Hepatic stellate cell (primary cell): Measurements from ENCODE around the gene SHISA2.

Experiments
- DNase-seq: peaks from one replicate; pipeline ENCODE4 v3.0.0; 2011; ENCODE audit warnings: low spot score

SHISA2 gene

DNA sequence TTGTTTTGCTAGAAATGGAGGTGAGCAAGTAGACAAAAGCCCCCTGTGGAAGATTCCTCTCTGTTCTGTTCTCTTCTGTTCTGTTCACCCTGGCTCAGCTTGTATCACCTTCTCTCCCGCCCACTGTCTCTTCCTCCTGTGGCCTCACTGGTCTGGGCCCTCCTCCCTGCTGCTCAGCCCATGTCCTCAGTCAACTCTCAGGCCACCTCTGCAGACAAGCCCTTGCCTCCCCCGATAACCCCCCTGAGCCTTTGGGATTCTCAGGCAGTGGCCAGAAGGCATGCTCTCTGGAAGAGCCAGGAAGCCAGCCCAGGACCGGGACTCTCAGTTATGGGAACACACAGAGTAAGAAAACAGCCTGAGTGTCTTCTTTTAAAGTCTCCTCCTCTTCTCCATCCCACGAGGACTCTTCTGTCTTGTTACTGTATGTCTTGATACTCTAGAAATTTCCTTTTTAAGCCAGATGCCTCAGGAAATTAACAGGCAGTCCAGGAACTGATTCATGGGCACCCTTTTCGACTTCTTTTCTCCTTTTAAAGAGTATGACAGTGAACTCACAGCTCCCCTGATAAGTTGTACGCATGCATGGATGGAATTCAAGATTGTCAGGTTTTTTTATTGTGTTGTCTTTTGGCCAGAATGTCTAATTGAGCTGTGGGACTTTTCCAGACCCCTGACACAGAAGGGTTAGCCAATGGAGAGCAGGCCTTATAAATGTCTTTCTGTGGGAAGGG lies 33.7 kb downstream of the SHISA2 start:
- DNase-seq: no peak

DNA sequence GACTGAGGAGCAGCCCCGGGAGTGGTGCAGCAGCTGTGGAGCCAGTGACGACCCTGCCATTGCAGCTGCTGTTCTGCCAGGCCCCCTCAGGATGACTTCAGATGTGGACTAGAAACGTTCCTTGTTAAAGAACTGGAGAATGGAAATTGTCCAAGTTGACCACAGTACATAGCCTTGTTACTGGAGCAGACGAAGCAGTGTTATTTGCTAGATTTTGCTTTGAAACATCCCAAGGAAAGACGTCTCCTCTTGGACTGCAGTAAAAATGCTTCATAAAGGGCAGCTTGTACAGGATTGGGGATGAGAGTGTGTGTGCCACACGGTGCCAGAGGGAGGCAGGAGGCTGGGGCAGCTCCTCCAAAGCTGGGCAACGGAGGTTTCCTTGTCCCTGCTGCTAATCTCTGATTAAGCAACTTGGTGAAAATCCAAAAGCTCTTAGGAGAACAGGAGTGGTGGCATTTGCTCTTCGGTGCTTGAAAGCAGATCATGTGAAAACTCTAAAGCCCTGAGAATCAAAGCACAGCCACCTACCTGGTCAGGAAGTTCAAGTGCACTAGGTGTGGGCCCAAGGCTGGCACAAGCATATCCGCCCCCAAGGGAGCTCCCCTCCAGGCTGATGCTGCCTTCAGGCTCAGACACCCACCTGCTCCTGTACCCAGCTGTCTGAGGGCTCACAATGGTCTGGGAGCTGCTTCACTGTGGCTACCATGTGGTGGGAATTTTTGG lies 34.5 kb downstream of the SHISA2 start:
- DNase-seq: no peak

DNA sequence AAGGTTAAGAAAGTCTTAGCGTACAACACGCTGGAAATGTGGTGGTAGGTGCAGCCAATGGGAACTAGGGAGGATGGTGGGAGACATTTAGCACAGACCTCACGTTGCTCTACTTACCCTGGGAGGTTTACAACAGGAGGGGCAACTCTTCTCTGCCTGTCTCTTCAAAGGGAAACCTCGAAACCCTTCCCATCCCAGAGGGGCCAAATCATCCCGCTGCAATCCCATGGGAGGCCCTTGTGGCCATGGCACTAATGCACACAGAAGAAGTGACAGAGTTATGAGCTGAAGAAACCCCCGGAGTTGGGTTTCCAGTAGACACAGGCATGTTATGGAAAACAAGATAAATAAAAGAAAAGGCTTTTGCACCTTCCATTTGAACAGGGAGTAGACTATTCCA lies 35.6 kb downstream of the SHISA2 start:
- DNase-seq: no peak

DNA sequence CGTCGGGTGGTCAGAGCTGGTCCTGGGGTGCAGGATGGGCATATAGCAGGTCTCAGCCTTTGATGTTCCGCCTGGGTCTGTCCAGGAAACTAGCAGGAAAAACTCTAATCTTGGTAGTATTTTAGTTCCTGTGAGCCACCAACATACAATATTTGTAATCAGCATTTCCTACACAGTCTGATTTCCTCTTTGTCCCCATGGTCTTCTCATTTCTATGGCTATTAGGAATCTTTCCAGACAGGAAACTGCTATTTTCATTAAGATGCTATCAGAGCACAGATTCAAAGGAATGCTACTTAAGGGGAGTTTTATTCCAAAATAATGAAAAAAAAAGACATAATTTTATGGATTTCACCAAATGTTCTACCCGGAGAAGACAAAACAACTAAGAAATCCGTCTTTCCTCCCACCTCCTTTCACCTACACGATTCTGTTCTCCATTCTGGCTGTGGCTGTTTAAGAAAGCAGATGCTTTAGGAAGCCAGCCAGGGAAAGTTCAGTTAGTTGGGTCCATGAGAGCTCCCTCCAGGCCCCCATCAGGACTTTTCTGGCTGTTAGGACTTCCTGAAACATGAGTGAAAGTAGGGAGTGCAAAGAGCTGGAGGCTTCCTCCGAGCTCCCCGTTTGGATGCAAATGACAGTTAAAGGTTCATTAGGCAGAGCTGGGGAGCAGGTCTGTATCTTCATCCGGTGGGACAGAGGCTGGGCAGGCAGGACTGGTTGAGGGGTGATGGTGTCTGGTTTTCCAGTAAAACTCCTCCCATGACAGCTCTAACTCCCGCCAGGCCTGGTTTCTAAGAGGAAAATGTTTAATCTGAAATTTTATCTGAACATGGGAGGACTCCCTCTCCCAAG lies 36.3 kb downstream of the SHISA2 start:
- no peak for DNase-seq

DNA sequence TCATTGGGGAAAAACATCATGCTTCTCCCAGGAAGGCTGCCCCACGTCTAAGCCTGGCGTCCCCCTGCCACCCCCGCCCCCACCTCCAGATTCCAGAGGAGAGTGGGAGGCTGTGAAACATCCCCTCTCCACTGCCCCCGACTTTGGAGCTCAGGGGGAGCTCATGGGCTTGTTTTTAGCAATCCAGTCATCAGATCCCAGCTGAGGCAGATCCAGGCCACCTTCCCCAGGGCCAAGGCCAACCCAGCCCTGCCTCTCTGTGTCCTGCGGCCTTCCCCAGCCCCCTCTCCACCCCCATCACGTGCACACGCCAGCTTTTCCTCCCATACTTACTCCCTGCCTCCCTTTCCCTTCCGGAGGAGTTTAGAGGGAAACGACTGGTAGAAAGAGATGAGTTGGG lies 38.8 kb downstream of the SHISA2 start:
- no peak for DNase-seq

DNA sequence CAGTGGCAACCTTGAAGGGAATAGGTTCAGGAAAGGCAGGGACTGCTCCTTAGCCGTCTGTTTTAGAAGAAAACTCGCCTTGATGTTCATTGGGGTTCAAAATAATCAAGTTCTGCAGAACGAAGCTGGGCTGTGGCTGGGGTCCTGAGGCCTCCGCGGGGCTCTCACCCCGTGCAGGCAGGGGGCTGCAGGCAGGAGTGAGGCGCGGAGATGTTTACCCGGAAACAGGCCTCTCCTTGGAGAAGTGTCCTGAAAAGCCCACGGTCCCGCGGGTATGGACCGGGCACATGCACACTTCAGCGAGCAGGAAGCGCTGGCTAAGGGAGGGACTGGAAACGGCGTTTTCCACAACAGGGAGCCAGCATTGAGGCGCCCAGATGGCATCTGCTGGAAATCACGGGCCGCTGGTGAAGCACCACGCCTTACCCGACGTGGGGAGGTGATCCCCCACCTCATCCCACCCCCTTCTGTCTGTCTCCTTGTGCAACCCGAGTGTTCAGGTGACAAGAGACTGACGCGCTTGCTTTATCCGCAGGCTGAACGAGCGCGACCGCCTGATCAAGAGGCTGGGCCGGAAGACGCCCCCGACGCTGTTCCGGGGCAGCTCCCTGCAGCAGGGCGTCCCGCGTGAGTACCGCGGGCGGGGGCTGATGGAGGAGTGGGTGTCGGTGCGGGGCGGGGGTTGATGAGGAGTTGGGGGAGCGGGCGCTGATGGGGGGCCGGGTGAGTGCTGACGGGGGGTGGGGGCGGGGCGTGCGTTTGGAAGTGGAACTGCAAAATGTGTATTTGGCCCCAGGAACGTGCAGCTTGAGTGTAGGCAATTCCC lies 39.6 kb downstream of the SHISA2 start:
- DNase-seq: no peak

DNA sequence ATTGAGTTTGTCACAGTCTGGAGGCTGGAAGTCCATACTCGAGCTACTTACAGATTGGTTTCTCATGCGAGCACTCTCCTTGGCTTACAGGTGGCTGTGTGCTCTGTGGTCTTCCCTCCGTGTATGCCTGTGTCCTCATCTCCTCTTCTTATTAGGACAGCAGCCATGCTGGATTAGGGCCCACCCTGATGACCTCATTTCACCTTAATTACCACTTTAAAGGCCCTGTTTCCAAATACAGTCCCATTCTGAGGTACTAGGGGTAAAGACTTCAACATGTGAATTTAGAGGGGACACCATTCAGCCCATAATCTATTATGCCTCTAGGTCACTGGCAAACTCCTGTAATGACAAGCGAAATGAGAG lies 40.6 kb downstream of the SHISA2 start:
- DNase-seq: no peak

DNA sequence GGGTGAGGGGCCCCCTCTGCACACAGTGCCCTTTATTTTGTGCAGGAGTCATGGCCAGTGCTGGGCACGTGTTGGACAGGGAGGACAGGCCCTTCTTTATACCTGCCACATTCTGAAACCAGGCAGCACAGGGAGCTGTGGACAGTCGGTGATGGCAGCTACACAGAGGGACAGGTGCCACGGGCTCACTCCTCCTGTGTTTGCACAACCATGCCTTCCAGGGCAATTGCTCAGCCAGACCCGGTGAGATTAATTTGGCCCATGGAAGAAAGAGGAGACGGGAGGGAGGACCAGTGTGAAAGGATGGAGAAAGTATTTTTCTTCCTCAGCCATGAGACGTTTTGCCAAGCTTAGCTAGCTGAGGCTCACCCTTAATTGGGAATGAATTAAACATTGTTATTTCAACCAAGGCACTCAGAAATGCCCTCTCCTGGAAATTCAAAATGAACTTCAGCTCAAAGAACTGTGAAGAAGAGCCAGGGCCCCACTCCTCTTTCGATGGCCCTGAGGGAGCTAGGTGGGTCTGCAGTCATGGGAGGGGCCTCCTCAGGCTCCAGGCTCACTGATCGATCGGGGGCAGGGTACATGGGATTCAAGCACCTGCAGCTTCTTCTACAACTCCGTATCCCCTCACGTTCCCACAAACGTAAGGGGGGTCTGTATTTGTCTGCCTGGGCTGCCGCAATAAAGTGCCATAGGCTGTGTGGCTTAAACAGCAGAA lies 41.2 kb downstream of the SHISA2 start:
- no peak for DNase-seq

DNA sequence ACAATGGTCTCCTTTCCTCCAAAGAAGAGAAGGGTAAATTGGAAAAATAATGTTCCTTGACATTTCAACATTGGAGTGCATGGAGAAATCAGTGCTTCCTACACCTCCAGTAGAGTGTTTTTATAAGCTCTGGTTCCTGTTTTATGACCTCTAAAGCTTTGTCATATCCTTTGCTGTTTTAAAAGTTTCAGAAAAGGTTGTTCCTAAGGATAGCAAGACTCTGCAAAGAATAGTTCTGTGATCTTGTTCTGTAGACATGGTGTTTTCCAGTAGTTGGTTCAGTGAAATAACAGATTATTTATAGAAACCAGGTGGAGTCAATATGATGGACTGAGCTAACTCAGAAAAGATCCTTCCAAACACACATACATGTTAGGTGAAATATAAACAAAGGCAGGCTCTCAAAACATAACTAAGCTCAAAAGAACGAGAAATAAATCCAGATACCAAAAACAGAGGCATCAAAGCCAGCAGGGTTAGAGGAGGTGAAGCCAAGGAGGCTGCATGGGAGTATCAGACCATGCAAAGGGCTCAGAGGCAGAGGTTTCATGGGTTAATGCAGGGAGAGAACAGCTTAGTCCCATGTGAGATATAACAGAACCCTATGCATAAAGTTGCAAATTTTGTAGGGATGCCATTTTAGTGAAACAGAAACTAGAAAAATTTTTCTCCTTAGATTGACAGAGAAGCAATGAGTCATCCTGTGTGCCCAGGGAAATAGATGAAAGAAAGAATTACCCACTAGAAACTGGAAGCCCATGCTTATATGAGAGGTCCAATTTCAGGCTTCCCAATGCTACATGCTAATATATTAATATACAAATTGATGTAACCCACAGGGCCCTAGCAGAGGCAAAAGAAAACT lies 44.3 kb downstream of the SHISA2 start:
- no peak for DNase-seq
